Measurements from ENCODE around the gene DCLRE1B.
"Not testable (repeated sequence)": the region's sequence is repeated elsewhere in the genome, so short reads cannot be mapped to it uniquely, and the experiment has no call there.

Gene DCLRE1B

DNA sequence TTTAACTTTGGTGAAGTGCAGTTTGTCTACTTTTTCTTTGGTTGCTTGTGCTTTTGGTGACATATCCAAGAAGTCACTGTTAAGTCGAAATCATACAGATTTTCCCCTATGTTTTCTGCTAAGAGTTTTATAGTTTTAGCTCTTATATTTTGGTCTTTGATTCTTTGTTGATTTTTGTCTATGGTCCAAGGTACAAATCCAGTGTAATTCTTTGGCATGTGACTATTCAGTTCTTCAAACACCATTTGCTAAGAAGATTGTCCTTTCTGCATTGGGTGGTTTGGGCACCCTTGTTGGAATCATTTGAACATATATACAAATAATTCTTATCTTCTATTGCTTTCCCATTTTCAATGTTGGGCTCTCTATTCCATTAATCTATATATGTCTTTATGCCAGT lies 40.2 kb downstream of the DCLRE1B start:
- TF ChIP-seq, protein P1, sequence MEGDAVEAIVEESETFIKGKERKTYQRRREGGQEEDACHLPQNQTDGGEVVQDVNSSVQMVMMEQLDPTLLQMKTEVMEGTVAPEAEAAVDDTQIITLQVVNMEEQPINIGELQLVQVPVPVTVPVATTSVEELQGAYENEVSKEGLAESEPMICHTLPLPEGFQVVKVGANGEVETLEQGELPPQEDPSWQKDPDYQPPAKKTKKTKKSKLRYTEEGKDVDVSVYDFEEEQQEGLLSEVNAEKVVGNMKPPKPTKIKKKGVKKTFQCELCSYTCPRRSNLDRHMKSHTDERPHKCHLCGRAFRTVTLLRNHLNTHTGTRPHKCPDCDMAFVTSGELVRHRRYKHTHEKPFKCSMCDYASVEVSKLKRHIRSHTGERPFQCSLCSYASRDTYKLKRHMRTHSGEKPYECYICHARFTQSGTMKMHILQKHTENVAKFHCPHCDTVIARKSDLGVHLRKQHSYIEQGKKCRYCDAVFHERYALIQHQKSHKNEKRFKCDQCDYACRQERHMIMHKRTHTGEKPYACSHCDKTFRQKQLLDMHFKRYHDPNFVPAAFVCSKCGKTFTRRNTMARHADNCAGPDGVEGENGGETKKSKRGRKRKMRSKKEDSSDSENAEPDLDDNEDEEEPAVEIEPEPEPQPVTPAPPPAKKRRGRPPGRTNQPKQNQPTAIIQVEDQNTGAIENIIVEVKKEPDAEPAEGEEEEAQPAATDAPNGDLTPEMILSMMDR (IDR thresholded peaks at IDR 0.05; ENCODE audit: low read depth, low read length), result no peak
- no peak for DNase-seq (ENCODE audit: low read depth, low spot score)
- H3K4me3 ChIP-seq (ENCODE audit: low read depth, low read length), result no peak overlapping the region
- in situ Hi-C loops (cut with HindIII; ENCODE audit: low sequenced_read_pairs), result no loop called here

DNA sequence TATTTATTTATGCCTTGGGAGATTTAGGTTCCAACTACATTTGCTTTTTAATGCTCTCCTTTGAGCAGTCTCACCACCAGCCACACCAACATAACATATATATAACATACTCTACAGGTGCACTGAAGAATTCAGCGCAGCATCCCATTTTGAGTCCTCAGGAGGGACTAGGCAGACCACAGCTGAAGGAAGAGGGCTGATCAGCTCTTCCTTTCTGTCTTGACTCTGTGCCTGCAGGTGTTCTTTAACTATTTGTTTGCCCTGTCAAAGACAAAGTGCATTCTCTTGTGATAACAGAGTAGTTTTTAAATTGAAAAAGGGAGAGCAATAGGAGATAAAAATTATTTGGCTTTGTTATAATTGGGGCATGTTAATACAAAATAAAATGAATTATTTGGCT lies 41.0 kb downstream of the DCLRE1B start:
- in situ Hi-C loops (cut with HindIII; ENCODE audit: low sequenced_read_pairs), result no loop called here
- TF ChIP-seq, protein P1 (IDR thresholded peaks at IDR 0.05; ENCODE audit: low read depth, low read length), result no peak
- no peak overlapping the region for H3K4me3 ChIP-seq (ENCODE audit: low read depth, low read length)
- no peak for DNase-seq (ENCODE audit: low read depth, low spot score)

GRCh38 chr1:113946678-113947387 lies 41.7 kb downstream of the DCLRE1B start:
- TF ChIP-seq, protein P1 (IDR thresholded peaks at IDR 0.05; ENCODE audit: low read depth, low read length), result no peak

DNA sequence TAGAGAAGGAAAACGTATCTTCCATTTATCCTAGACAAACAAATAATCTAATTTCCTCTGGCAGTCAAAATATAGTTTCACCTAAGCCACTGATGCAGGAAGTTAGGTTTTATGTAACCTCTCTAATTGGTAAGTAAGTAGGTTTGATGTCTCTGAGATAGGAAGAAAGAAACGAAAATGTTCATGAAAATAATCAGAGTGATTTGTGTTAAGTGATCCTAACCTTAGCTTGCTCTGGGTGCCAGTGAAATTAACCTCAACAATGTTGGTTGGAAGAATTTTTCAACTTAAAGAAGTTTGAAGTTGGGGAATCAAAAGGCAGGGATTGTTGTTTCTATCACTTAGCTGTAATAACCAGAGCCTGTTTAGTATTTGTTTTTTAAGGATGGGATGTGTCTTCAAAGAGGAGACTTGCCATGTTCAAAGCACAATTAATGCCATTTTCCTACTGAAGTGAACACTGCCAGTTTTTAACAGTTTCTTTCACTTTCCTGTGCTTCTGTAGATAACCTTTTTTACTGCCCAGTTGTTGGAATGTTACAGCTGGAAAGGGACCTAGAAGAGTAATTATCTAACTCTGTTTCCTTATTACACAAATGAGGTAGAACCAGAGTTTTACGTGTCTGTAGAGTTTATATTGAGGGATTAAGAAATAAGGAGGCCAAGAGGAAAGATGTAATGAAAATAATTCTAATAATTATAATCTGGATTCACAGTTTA lies 42.4 kb downstream of the DCLRE1B start:
- TF ChIP-seq, protein P1 (IDR thresholded peaks at IDR 0.05; ENCODE audit: low read depth, low read length), result no peak
- DNase-seq (ENCODE audit: low read depth, low spot score), result peak; percentile 9
- in situ Hi-C loops (cut with HindIII; ENCODE audit: low sequenced_read_pairs), result no loop called here
- H3K4me3 ChIP-seq (ENCODE audit: low read depth, low read length), result no peak overlapping the region

More at GRCh38 chr1:113946678-113947387, 41.7 kb downstream of the DCLRE1B start:
- in situ Hi-C loops (cut with HindIII; ENCODE audit: low sequenced_read_pairs), result no loop called here
- no peak overlapping the region for H3K4me3 ChIP-seq (ENCODE audit: low read depth, low read length)
- DNase-seq (ENCODE audit: low read depth, low spot score), result peak; percentile 6

DNA sequence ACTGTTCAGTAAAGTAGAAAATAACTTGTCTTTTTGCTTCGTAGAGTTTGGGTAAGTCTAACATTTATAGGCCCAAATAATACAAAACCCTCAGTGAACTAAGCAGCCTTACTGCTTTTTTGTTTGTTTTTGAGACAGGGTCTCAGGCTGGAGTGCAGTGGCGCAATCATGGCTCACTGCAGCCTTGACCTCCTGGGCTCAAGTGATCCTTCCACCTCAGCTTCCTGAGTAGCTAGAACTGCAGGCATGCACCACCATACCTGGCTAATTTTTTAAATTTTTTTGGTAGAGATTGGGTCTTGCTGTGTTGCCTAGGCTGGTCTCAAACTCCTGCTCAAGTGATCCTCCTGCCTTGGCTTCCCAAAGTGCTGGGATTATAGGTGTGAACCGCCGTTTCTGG lies 43.0 kb downstream of the DCLRE1B start:
- in situ Hi-C loops (cut with HindIII; ENCODE audit: low sequenced_read_pairs); H3K4me3 ChIP-seq (ENCODE audit: low read depth, low read length); DNase-seq (ENCODE audit: low read depth, low spot score): not testable (repeated sequence)

DNA sequence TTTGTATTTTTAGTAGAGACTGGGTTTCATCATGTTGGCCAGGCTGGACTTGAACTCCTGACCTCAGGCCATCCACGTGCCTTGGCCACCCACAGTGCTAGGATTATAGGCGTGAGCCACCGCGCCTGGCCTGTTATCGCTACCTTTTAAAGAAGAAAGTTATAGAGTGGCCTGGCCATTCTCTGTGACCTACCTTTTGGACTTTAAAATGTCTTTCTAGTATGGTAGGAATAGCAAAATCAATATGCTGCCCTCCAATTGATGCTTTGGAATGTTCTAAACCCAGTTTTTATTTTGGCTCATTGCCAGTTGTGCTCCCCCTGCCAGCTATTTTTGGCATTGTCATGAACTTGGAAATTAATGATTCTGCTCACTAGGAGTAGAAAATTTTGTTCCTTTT lies 43.9 kb downstream of the DCLRE1B start:
- no peak for DNase-seq (ENCODE audit: low read depth, low spot score)
- in situ Hi-C loops (cut with HindIII; ENCODE audit: low sequenced_read_pairs), result no loop called here
- TF ChIP-seq, protein P1 (IDR thresholded peaks at IDR 0.05; ENCODE audit: low read depth, low read length), result peak; percentile 33
- H3K4me3 ChIP-seq (ENCODE audit: low read depth, low read length), result no peak overlapping the region

- no peak for DNase-seq (ENCODE audit: low read depth, low spot score)
- TF ChIP-seq, protein P1 (IDR thresholded peaks at IDR 0.05; ENCODE audit: low read depth, low read length), result no peak
- in situ Hi-C loops (cut with HindIII; ENCODE audit: low sequenced_read_pairs), result no loop called here
- H3K4me3 ChIP-seq (ENCODE audit: low read depth, low read length), result no peak overlapping the region
Observed at GRCh38 chr1:113950908-113951307, 45.8 kb downstream of the DCLRE1B start.
